HG03342 (cell line): ENCODE results near the gene FOXD2.
A peak's percentile ranks its signal among the peaks of the same experiment; 100 is the strongest.

ENCODE experiments used
- ATAC-seq: cut with Tn5 transposase; IDR thresholded peaks from one replicate; pipeline ENCODE4 v1.9.1; 2021; ENCODE audit warnings: mild to moderate bottlenecking, moderate library complexity; ENCODE audit not compliant: unreplicated experiment

FOXD2 gene

GRCh38 chr1:47416319-47417169 lies 21.3 kb upstream of the FOXD2 start:
- no peak for ATAC-seq

GRCh38 chr1:47417170-47418044 lies 20.4 kb upstream of the FOXD2 start:
- no peak for ATAC-seq

- ATAC-seq = no peak
Observed at GRCh38 chr1:47418122-47418521, 19.7 kb upstream of the FOXD2 start.

- no peak for ATAC-seq
Observed at GRCh38 chr1:47418681-47419325, 19.0 kb upstream of the FOXD2 start.

- no peak for ATAC-seq
Observed at GRCh38 chr1:47420547-47420946, 17.3 kb upstream of the FOXD2 start.

GRCh38 chr1:47423872-47424271 lies 14.0 kb upstream of the FOXD2 start:
- no peak for ATAC-seq

GRCh38 chr1:47424336-47424982 lies 13.4 kb upstream of the FOXD2 start:
- ATAC-seq = no peak

GRCh38 chr1:47431534-47431933 lies 6.3 kb upstream of the FOXD2 start:
- no peak for ATAC-seq

- no peak for ATAC-seq
Observed at GRCh38 chr1:47432071-47433036, 5.5 kb upstream of the FOXD2 start.

GRCh38 chr1:47433037-47433421 lies 4.8 kb upstream of the FOXD2 start:
- ATAC-seq = no peak

- no peak for ATAC-seq
Observed at GRCh38 chr1:47433477-47434050, 4.3 kb upstream of the FOXD2 start.

- no peak for ATAC-seq
Observed at GRCh38 chr1:47434051-47434842, 3.6 kb upstream of the FOXD2 start.

- no peak for ATAC-seq
Observed at GRCh38 chr1:47435506-47436303, 2.1 kb upstream of the FOXD2 start.

GRCh38 chr1:47436304-47436978 lies 1.4 kb upstream of the FOXD2 start:
- peak; percentile 49 for ATAC-seq

GRCh38 chr1:47436979-47437446 lies 831 bp upstream of the FOXD2 start:
- peak; percentile 15 for ATAC-seq

GRCh38 chr1:47438165-47439016 lies 547 bp downstream of the FOXD2 start:
- no peak for ATAC-seq
